Activated T-helper 17 cell treated with anti-CD3 and anti-CD28 coated beads, Interleukin-2, amount 50 U/mL, for 72 hours (primary cell): ENCODE results near the gene ARHGEF7. TPM values are rescaled to one million over a fixed set of nuclear protein-coding genes. Genes with fewer than 3 reads are reported as not detected.

ENCODE experiments used
- ATAC-seq: fragments of 150-1000 bp; cut with Tn5 transposase; replicated peaks from 2 replicates; pipeline ENCODE4 v1.10.0; 2021; ENCODE audit warnings: mild to moderate bottlenecking, moderate library complexity
- H3K27ac Mint-ChIP-seq: one replicate; pipeline ENCODE4 v1.8.0; 2022; ENCODE audit warnings: mixed read lengths
- H3K27me3 Mint-ChIP-seq: one replicate; pipeline ENCODE4 v1.8.0; 2022; ENCODE audit warnings: mixed read lengths
- H3K36me3 Mint-ChIP-seq: one replicate; pipeline ENCODE4 v1.8.0; 2022; ENCODE audit warnings: low read depth, mild to moderate bottlenecking, mixed read lengths
- H3K4me1 Mint-ChIP-seq: one replicate; pipeline ENCODE4 v1.8.0; 2022; ENCODE audit warnings: mixed read lengths
- H3K4me3 Mint-ChIP-seq: one replicate; pipeline ENCODE4 v1.8.0; 2022; ENCODE audit warnings: mild to moderate bottlenecking, mixed read lengths
- H3K9me3 Mint-ChIP-seq: one replicate; pipeline ENCODE4 v1.8.0; 2022; ENCODE audit warnings: mixed read lengths
- total RNA-seq, 2 donors: library from RNA; stranded (reverse); gene quantifications; one replicate each; pipeline ENCODE4 v1.2.3, GENCODE V29; 2022

ARHGEF7 gene
- total RNA-seq, 2 donors from 2014 or later = 70.2 to 127 TPM

GRCh38 chr13:111215081-111216047 is 100.3 kb downstream of the ARHGEF7 start:
- Mint-ChIP-seq H3K4me1 (peaks cover 38% of the 10 kb centered on the region), H3K27ac (no peak overlapping the region), H3K9me3 (no peaks in the 10 kb centered on the region), H3K4me3 (no peak overlapping the region), H3K27me3 (no peaks in the 10 kb centered on the region), H3K36me3 (peaks cover 51% of the 10 kb centered on the region)
- ATAC-seq = no peak

- peak; percentile 46 for ATAC-seq
- Mint-ChIP-seq H3K27me3 (no peaks in the 10 kb centered on the region), H3K36me3 (peaks cover 48% of the 10 kb centered on the region), H3K4me1 (peaks cover 30% of the 10 kb centered on the region), H3K9me3 (no peaks in the 10 kb centered on the region), H3K4me3 (no peak overlapping the region), H3K27ac (peak overlapping the region; percentile 63)
Measured at GRCh38 chr13:111216166-111216960, 101.3 kb downstream of the ARHGEF7 start.

GRCh38 chr13:111217641-111218040 is 102.5 kb downstream of the ARHGEF7 start:
- Mint-ChIP-seq H3K27ac (no peak overlapping the region), H3K27me3 (no peaks in the 10 kb centered on the region), H3K36me3 (peaks cover 40% of the 10 kb centered on the region), H3K9me3 (no peaks in the 10 kb centered on the region), H3K4me1 (peaks cover 26% of the 10 kb centered on the region), H3K4me3 (no peak overlapping the region)
- ATAC-seq = no peak

- no peak overlapping the region for H3K4me3 Mint-ChIP-seq
- H3K4me1 Mint-ChIP-seq = peaks cover 20% of the 10 kb centered on the region
- ATAC-seq = no peak
- H3K36me3 Mint-ChIP-seq = peaks cover 47% of the 10 kb centered on the region
- no peak overlapping the region for H3K27ac Mint-ChIP-seq
- H3K27me3 Mint-ChIP-seq = no peaks in the 10 kb centered on the region
- H3K9me3 Mint-ChIP-seq = no peaks in the 10 kb centered on the region
Measured at GRCh38 chr13:111219280-111219679, 104.2 kb downstream of the ARHGEF7 start.

GRCh38 chr13:111219950-111220349 is 104.8 kb downstream of the ARHGEF7 start:
- no peaks in the 10 kb centered on the region for H3K9me3 Mint-ChIP-seq
- H3K27me3 Mint-ChIP-seq = no peaks in the 10 kb centered on the region
- H3K36me3 Mint-ChIP-seq = peaks cover 53% of the 10 kb centered on the region
- ATAC-seq = no peak
- H3K27ac Mint-ChIP-seq = peak overlapping the region; percentile 30
- peaks cover 24% of the 10 kb centered on the region for H3K4me1 Mint-ChIP-seq
- no peak overlapping the region for H3K4me3 Mint-ChIP-seq

GRCh38 chr13:111225166-111225565 is 110.1 kb downstream of the ARHGEF7 start:
- Mint-ChIP-seq H3K27me3 (no peaks in the 10 kb centered on the region), H3K36me3 (peaks cover 66% of the 10 kb centered on the region), H3K27ac (peak overlapping the region; percentile 56), H3K4me1 (peaks cover 32% of the 10 kb centered on the region), H3K4me3 (no peak overlapping the region), H3K9me3 (no peaks in the 10 kb centered on the region)
- no peak for ATAC-seq

- Mint-ChIP-seq H3K4me3 (no peak overlapping the region), H3K36me3 (peaks cover 65% of the 10 kb centered on the region), H3K27ac (no peak overlapping the region), H3K4me1 (peaks cover 32% of the 10 kb centered on the region), H3K9me3 (no peaks in the 10 kb centered on the region), H3K27me3 (no peaks in the 10 kb centered on the region)
- ATAC-seq = peak; percentile 35
Measured at GRCh38 chr13:111225810-111226546, 110.9 kb downstream of the ARHGEF7 start.

- peaks cover 46% of the 10 kb centered on the region for H3K4me1 Mint-ChIP-seq
- H3K27ac Mint-ChIP-seq = no peak overlapping the region
- peaks cover 79% of the 10 kb centered on the region for H3K36me3 Mint-ChIP-seq
- no peaks in the 10 kb centered on the region for H3K9me3 Mint-ChIP-seq
- H3K4me3 Mint-ChIP-seq = no peak overlapping the region
- H3K27me3 Mint-ChIP-seq = no peaks in the 10 kb centered on the region
- no peak for ATAC-seq
Measured at GRCh38 chr13:111227405-111227804, 112.3 kb downstream of the ARHGEF7 start.

GRCh38 chr13:111228262-111229144 is 113.4 kb downstream of the ARHGEF7 start:
- H3K27me3 Mint-ChIP-seq = no peaks in the 10 kb centered on the region
- H3K27ac Mint-ChIP-seq = no peak overlapping the region
- no peaks in the 10 kb centered on the region for H3K9me3 Mint-ChIP-seq
- no peak for ATAC-seq
- peaks cover 49% of the 10 kb centered on the region for H3K4me1 Mint-ChIP-seq
- H3K36me3 Mint-ChIP-seq = peaks cover 86% of the 10 kb centered on the region
- no peak overlapping the region for H3K4me3 Mint-ChIP-seq

GRCh38 chr13:111230385-111230930 is 115.3 kb downstream of the ARHGEF7 start:
- no peaks in the 10 kb centered on the region for H3K9me3 Mint-ChIP-seq
- ATAC-seq = no peak
- no peak overlapping the region for H3K4me3 Mint-ChIP-seq
- H3K4me1 Mint-ChIP-seq = peaks cover 42% of the 10 kb centered on the region
- H3K36me3 Mint-ChIP-seq = peaks cover 90% of the 10 kb centered on the region
- H3K27ac Mint-ChIP-seq = no peak overlapping the region
- no peaks in the 10 kb centered on the region for H3K27me3 Mint-ChIP-seq

- Mint-ChIP-seq H3K36me3 (peaks cover 92% of the 10 kb centered on the region), H3K27ac (no peak overlapping the region), H3K4me3 (no peak overlapping the region), H3K27me3 (no peaks in the 10 kb centered on the region), H3K4me1 (peaks cover 36% of the 10 kb centered on the region), H3K9me3 (no peaks in the 10 kb centered on the region)
- no peak for ATAC-seq
Measured at GRCh38 chr13:111232191-111232590, 117.1 kb downstream of the ARHGEF7 start.

- peaks cover 31% of the 10 kb centered on the region for H3K4me1 Mint-ChIP-seq
- H3K27me3 Mint-ChIP-seq = no peaks in the 10 kb centered on the region
- ATAC-seq = no peak
- no peaks in the 10 kb centered on the region for H3K9me3 Mint-ChIP-seq
- H3K27ac Mint-ChIP-seq = no peak overlapping the region
- peaks cover 85% of the 10 kb centered on the region for H3K36me3 Mint-ChIP-seq
- H3K4me3 Mint-ChIP-seq = no peak overlapping the region
Measured at GRCh38 chr13:111233080-111233479, 118.0 kb downstream of the ARHGEF7 start.
